Measurements from ENCODE around the gene PNMT. TPM values are rescaled to one million over a fixed set of nuclear protein-coding genes. Genes with fewer than 3 reads are reported as not detected.
A peak's percentile ranks its signal among the peaks of the same experiment; 100 is the strongest.

PNMT gene
- total RNA-seq, 1 experiment from 2014 or later, result 1.4 TPM

DNA sequence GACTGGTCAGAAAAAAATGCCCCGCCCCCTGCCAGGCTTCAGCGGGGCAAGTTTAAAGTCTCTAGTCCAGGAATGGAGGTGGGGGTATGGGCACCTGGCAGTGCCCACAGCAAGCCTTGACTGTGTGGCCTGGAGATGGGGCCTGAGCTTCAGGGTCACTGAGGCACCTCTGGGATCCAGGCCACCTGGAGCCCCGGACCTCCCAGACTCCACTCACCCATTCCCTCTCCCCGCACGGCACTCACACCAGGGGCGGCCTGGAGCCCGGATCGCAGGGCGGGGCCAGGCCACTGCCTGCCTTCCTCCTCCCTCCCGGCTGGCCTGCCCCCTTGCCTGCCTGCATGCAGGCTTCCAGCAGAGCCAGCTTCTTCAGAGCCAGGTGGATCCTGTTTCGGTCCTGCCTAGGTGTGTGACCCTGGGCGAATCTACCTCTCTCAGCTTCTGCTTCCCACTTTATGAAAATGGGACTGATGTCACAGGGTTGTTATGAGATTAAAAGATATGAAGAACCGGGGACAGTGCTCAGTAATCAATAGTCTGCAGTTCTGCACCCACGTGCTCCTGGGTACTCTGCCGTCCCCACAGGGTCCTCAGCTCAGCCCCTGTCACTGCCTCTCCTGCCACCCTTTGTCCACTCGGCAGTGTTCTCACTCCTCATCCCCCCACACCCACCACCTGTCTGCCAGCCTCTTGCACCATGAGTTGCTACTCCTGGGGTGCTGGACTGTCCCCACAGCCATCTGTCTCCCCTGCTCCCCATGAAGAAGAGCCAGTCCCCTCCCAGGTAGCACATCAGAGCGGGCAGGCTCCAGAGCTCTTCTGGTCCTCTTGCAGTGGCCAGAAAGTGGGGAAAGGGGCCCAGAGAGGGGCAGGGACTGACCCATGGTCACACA, 4.3 kb upstream of the PNMT start:
- no peaks in the 10 kb centered on the region for H3K27me3 ChIP-seq (ENCODE audit: low read length)
- H4K20me1 ChIP-seq (ENCODE audit: low read length), result no peaks in the 10 kb centered on the region
- no peak overlapping the region for H3K4me2 ChIP-seq (ENCODE audit: low read length)
- no TSS peak for BruUV-seq (replicated peaks)
- TF ChIP-seq, protein P1, sequence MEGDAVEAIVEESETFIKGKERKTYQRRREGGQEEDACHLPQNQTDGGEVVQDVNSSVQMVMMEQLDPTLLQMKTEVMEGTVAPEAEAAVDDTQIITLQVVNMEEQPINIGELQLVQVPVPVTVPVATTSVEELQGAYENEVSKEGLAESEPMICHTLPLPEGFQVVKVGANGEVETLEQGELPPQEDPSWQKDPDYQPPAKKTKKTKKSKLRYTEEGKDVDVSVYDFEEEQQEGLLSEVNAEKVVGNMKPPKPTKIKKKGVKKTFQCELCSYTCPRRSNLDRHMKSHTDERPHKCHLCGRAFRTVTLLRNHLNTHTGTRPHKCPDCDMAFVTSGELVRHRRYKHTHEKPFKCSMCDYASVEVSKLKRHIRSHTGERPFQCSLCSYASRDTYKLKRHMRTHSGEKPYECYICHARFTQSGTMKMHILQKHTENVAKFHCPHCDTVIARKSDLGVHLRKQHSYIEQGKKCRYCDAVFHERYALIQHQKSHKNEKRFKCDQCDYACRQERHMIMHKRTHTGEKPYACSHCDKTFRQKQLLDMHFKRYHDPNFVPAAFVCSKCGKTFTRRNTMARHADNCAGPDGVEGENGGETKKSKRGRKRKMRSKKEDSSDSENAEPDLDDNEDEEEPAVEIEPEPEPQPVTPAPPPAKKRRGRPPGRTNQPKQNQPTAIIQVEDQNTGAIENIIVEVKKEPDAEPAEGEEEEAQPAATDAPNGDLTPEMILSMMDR (conservative IDR thresholded peaks at IDR 0.05; ENCODE audit: low read depth, low read length), result no peak
- no peak for TF ChIP-seq EZH2phosphoT487 (IDR thresholded peaks at IDR 0.05; ENCODE audit: borderline replicate concordance, low read length)
- no peak for TF ChIP-seq EZH2 (IDR thresholded peaks at IDR 0.05; ENCODE audit: low read length, unreplicated experiment)
- DNase-seq (no peak), ATAC-seq (no peak)
- no peaks in the 10 kb centered on the region for H3K79me2 ChIP-seq (ENCODE audit: low read length)
- no peaks in the 10 kb centered on the region for H3K9me2 ChIP-seq (replicated peaks; ENCODE audit: low read length)
- H3K36me3 ChIP-seq (ENCODE audit: low read depth, low read length), result no peaks in the 10 kb centered on the region
- no peak overlapping the region for H2AFZ ChIP-seq (ENCODE audit: low read length)
- no peaks in the 10 kb centered on the region for H3K9me3 ChIP-seq (ENCODE audit: low read length)
- H3K9ac ChIP-seq (ENCODE audit: low read length), result no peak overlapping the region
- no peaks in the 10 kb centered on the region for H3F3A ChIP-seq (ENCODE audit: low read length, unreplicated experiment)
- intact Hi-C loops (cut with micrococcal nuclease), result no loop called here
- ChIA-PET CTCF (no interaction called here), POLR2A (ENCODE audit: unreplicated experiment) (no interaction called here)
- no peak overlapping the region for H3K4me3 ChIP-seq (ENCODE audit: low read length)
- no peak overlapping the region for H3K27ac ChIP-seq (ENCODE audit: low read length)
- peaks cover 4% of the 10 kb centered on the region; the same call in 1 of the 2 replicates for H3K4me1 ChIP-seq (ENCODE audit: insufficient read depth, low read length)

DNA sequence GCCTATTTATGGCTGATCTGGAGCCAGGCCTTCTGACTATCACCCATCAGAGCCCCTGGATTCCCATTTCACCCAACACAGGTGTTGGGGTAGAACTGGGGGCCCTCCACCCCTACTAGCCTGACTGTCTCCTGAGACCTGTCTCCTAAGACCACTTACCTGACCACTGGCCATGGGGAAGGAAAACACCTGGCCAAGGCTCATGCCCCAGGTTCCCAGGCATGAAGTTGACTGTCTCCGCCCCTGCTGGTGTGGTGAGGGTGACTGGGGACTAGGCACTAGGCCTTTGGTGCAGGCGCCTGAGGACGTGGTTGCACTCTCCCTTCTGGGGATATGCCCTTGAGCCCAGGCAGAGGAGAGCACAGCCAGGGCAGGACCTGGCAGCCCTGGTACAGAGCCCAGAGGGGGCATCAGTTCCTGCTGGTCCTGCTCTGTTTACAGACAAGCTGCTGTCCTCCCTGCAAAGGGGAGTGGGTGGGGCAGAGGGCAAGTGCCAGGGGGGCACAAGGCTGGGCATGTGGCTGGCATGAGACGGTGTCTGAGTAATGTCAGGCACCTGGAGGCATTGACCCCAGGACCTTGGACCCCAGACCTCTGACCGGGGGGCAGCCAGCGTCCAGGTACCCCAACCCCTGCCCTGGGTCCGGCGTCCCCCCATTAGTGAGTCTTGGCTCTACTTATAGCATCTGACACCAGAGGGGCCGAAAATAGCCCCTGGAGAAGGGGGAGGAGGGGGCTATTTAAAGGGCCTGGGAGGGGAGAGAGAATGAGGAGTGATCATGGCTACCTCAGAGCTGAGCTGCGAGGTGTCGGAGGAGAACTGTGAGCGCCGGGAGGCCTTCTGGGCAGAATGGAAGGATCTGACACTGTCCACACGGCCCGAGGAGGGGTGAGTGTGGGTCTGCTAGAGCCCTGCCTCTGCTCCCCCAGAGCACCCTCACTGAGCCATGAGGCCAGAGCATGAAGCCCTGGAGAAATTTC, 3.4 kb upstream of the PNMT start, which contains the start of gene TCAP:
TSS of gene TCAP (plus strand) at position 769 of the 981 bp plus-strand sequence. CDS start at position 780, 11 bp downstream.
- H3K9me2 ChIP-seq (replicated peaks; ENCODE audit: low read length), result no peaks in the 10 kb centered on the region
- no peak within 1 kb of the TSS for H2AFZ ChIP-seq (ENCODE audit: low read length)
- POLR2A ChIA-PET (ENCODE audit: unreplicated experiment), result interaction anchor here (0.6 kb wide), 1 partner anchor 682 kb away, joined by 4 read pairs; no protein-coding TSS in a partner anchor
- no peaks in the 10 kb centered on the region for H3K9me3 ChIP-seq (ENCODE audit: low read length)
- H4K20me1 ChIP-seq (ENCODE audit: low read length), result no peaks in the 10 kb centered on the region
- ATAC-seq, result no peak; the same call in 1 of the 2 replicates
- CTCF ChIA-PET, result interaction anchor here (0.6 to 1.1 kb wide), 3 partner anchors 11 to 35 kb away, joined by 3 read pairs; partner anchors contain the start of gene ERBB2
- TF ChIP-seq, protein P1 (conservative IDR thresholded peaks at IDR 0.05; ENCODE audit: low read depth, low read length), result no peak
- TF ChIP-seq EZH2 (IDR thresholded peaks at IDR 0.05; ENCODE audit: low read length, unreplicated experiment) (no peak), EZH2phosphoT487 (IDR thresholded peaks at IDR 0.05; ENCODE audit: borderline replicate concordance, low read length) (no peak)
- H3K4me3 ChIP-seq (ENCODE audit: low read length), result no peak within 1 kb of the TSS
- H3K4me1 ChIP-seq (ENCODE audit: insufficient read depth, low read length), result peaks cover 4% of the 10 kb centered on the region; the same call in 1 of the 2 replicates
- no peaks in the 10 kb centered on the region for H3K36me3 ChIP-seq (ENCODE audit: low read depth, low read length)
- intact Hi-C loops (cut with micrococcal nuclease), result no loop called here
- no peaks in the 10 kb centered on the region for H3K79me2 ChIP-seq (ENCODE audit: low read length)
- no peaks in the 10 kb centered on the region for H3K27me3 ChIP-seq (ENCODE audit: low read length)
- no peak within 1 kb of the TSS for H3K27ac ChIP-seq (ENCODE audit: low read length)
- DNase-seq, result no peak
- no peak within 1 kb of the TSS for H3K9ac ChIP-seq (ENCODE audit: low read length)
- BruUV-seq (replicated peaks), result TSS peak; percentile 25
- H3F3A ChIP-seq (ENCODE audit: low read length, unreplicated experiment), result no peaks in the 10 kb centered on the region
- H3K4me2 ChIP-seq (ENCODE audit: low read length), result no peak within 1 kb of the TSS
